ENCODE measurements around the gene ZNF362.

DNA sequence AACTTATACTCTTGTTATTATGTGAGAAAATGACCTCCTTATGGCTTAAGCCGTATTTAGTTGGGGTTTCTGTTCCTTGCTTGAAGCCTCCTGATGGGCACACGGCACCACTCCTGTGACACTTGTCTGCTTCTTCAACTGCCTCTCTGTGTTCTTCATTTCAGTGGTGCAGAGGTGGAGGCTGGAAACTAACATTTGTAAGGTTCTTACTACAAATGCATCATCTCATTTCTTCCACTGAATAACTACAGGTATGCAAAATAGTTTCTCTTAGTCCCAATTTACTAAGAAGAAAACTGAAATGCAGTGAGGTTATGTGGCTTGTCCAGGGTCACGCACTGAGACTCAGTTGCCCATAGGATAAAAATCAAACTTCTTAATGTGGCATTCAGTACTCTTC is 23.6 kb upstream of the ZNF362 start:
- TF ChIP-seq ZMYM3 (CRISPR knock-in tag; IDR thresholded peaks at IDR 0.05) (no peak), ZNF10 (CRISPR knock-in tag; IDR thresholded peaks at IDR 0.05; ENCODE audit: borderline replicate concordance, low read depth) (no peak)
- TF ChIP-seq, protein P1, sequence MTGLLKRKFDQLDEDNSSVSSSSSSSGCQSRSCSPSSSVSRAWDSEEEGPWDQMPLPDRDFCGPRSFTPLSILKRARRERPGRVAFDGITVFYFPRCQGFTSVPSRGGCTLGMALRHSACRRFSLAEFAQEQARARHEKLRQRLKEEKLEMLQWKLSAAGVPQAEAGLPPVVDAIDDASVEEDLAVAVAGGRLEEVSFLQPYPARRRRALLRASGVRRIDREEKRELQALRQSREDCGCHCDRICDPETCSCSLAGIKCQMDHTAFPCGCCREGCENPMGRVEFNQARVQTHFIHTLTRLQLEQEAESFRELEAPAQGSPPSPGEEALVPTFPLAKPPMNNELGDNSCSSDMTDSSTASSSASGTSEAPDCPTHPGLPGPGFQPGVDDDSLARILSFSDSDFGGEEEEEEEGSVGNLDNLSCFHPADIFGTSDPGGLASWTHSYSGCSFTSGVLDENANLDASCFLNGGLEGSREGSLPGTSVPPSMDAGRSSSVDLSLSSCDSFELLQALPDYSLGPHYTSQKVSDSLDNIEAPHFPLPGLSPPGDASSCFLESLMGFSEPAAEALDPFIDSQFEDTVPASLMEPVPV (CRISPR knock-in tag; IDR thresholded peaks at IDR 0.05) = no peak
- TF ChIP-seq, protein P2, sequence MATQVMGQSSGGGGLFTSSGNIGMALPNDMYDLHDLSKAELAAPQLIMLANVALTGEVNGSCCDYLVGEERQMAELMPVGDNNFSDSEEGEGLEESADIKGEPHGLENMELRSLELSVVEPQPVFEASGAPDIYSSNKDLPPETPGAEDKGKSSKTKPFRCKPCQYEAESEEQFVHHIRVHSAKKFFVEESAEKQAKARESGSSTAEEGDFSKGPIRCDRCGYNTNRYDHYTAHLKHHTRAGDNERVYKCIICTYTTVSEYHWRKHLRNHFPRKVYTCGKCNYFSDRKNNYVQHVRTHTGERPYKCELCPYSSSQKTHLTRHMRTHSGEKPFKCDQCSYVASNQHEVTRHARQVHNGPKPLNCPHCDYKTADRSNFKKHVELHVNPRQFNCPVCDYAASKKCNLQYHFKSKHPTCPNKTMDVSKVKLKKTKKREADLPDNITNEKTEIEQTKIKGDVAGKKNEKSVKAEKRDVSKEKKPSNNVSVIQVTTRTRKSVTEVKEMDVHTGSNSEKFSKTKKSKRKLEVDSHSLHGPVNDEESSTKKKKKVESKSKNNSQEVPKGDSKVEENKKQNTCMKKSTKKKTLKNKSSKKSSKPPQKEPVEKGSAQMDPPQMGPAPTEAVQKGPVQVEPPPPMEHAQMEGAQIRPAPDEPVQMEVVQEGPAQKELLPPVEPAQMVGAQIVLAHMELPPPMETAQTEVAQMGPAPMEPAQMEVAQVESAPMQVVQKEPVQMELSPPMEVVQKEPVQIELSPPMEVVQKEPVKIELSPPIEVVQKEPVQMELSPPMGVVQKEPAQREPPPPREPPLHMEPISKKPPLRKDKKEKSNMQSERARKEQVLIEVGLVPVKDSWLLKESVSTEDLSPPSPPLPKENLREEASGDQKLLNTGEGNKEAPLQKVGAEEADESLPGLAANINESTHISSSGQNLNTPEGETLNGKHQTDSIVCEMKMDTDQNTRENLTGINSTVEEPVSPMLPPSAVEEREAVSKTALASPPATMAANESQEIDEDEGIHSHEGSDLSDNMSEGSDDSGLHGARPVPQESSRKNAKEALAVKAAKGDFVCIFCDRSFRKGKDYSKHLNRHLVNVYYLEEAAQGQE (IDR thresholded peaks at IDR 0.05; ENCODE audit: borderline replicate concordance in 1 of 2, low read depth in 1 of 2, low read length in 2 of 2) = no peak

All from HepG2 (cell line).